Dermis blood vessel endothelial cell (primary cell): Measurements from ENCODE around the gene FOS. TPM values are rescaled to one million over a fixed set of nuclear protein-coding genes. Genes with fewer than 3 reads are reported as not detected.
"Not testable (repeated sequence)": the region's sequence is repeated elsewhere in the genome, so short reads cannot be mapped to it uniquely, and the experiment has no call there.

ENCODE experiments used
- DNase-seq: peaks from one replicate; pipeline ENCODE4 v3.0.0; 2010
- total RNA-seq: library from RNA; depleted of rRNA; stranded (reverse); fragments of >200 nt; gene quantifications from 2 replicates; pipeline ENCODE4 v1.2.3, GENCODE V29; 2014

FOS gene
- total RNA-seq = 8.2 and 127 TPM in 2 replicates

DNA sequence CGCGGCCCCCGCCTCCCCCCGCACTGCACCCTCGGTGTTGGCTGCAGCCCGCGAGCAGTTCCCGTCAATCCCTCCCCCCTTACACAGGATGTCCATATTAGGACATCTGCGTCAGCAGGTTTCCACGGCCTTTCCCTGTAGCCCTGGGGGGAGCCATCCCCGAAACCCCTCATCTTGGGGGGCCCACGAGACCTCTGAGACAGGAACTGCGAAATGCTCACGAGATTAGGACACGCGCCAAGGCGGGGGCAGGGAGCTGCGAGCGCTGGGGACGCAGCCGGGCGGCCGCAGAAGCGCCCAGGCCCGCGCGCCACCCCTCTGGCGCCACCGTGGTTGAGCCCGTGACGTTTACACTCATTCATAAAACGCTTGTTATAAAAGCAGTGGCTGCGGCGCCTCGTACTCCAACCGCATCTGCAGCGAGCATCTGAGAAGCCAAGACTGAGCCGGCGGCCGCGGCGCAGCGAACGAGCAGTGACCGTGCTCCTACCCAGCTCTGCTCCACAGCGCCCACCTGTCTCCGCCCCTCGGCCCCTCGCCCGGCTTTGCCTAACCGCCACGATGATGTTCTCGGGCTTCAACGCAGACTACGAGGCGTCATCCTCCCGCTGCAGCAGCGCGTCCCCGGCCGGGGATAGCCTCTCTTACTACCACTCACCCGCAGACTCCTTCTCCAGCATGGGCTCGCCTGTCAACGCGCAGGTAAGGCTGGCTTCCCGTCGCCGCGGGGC lies at the start of gene FOS:
Gene FOS (plus strand): TSS at position 407 of the 731 bp plus-strand sequence. CDS start 155 bp downstream, at position 562.
- DNase-seq = peak; percentile 97

DNA sequence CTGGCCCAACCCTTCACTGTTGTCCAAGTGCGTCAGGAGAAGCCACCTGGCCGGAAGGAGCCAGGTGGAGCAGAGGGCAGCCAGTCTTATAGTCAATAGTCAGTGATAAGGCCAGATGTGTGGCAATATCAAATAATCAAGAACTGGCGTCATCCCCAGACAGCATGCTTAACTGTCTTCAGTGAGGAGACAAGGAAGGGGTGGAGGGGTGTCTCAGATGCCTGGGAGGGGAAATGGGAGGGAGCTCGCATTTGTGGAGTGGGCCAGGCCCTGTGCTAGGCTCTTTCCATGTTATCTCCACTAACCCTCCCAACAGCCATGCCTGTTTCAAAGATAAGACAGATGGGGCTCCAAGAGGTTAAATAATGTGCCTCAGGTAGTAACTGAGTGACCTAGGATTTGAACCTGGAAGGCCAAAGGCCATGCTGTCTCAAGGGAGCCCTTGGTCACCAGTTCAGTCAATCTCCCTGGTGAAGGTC lies 48.9 kb upstream of the FOS start:
- no peak for DNase-seq

DNA sequence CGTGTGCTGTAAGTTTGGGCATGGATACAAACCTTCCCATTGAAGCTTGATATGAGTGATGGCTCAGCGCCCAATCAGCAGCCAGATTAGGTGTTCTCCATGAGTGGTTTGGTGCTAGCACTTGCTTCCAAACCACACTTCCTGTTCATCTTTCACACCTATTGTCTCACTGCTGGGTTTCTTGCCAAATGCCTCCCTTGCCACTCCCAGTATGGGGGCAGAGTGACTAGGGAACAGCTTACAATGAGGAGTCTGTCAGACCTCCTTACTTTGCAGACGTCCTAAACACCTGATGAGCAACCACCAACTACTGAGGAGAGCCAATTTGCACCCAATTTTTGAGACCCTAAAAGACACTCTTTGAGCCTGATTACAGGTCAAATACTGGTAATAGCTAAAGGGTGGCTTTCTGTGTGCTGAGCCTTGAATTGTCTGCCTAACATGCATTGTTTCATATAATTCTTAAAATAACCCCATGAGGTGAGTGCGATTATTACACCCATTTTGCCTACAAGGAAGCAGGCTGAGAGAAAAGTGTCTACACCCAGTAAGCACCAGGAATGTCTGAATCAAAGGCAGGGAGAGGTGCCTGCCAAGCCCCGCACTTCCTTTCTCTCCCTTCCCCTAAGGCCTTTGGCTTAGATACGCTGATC lies 48.4 kb upstream of the FOS start:
- DNase-seq = peak; percentile 77

DNA sequence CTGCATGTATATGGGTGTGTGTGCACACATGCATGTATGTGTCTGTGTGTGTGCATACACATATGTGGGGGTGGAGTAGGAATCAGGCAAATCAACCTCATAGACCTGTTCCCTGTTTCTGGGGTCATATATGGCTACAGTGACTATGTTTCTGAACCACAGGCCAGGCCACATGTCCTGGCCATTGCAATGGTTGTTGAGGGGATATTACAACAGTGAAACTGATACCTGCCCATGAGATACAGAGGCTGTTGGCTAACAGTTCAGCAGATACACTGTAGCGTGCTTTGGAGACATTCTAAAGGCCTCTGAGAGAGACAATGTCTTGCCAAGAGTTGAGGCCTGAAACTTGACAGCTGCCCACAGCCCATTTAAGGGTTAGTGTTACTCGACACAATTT lies 47.3 kb upstream of the FOS start:
- DNase-seq = no peak

DNA sequence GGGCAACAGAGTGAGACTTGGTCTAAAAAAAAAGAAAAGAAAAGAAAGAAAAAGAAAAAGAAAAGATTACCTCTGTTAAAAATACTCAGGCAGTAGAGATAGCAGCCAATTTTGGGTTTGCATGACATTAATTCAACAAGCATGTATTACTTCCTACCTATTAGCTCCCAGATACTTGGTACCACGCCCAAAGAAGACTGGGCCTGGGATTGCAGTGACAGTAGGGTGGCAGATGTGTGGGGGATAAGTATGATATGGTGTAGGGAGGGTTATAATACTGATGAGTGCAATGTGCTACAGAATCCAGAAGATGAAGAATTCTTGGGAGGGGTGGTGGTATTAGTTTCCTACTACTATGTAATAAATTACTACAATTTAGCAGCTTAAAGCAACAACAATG lies 46.4 kb upstream of the FOS start:
- DNase-seq = no peak

DNA sequence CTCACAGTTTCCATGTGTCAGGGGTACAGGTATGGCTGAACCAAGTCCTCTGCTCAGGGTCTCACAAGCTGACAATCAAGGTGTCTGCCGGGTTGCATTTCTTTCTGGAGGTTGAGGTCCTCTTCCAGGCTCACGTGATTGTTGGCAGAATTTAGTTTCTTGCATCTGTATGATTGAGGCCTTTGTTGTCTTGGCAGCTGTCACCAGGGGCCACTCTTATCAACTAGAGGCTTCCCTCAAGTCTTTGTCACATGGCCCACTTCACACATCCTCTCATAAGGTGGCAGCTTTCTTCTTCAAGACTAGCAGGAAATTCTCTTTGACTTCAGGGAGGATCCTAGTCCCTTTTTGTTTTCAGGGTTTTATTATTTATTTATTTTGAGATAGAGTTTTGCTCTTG lies 46.0 kb upstream of the FOS start:
- DNase-seq = no peak

DNA sequence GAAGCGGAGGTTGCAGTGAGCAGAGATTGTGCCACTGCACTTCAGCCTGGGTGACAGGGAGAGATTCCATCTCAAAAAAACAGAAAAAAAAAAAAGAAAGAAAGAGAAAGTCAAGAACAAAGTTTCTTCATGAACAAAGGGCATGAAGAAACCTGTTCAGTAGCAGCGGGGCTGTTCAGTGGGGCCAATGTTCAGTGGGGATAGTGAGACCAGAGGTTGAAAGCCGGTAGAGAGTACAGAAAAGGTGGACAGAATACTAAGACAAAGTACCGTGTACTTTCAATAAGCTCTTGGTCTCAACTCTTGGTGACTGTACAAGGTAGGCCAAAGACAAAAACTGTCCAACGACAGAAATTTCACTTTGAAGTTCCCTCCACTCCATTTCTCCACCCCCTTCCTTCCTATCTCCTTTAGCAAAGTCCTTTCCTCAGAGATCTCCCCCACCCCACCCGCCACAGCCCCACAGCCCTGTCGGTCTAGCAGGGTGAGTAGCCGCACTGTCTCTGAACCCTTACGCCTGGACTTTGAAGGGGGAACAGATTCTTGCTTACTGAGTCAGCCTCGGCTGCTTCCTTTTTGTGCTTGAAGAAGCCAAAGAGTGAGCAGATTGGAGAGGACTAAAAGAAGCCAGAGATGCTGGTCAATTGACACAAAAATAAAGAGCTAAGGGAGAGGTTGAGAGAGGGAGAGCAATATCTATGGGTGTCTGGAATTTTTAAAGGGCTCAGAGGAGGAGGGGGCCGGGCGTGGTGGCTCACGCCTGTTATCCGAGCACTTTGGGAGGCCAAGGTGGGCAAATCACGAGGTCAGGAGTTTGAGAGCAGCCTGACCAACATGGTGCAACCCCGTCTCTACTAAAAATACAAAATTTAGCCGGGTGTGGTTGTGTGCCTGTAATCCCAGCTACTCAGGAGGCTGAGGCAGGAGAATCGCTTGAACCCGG lies 44.2 kb upstream of the FOS start:
- peak; percentile 93 for DNase-seq

DNA sequence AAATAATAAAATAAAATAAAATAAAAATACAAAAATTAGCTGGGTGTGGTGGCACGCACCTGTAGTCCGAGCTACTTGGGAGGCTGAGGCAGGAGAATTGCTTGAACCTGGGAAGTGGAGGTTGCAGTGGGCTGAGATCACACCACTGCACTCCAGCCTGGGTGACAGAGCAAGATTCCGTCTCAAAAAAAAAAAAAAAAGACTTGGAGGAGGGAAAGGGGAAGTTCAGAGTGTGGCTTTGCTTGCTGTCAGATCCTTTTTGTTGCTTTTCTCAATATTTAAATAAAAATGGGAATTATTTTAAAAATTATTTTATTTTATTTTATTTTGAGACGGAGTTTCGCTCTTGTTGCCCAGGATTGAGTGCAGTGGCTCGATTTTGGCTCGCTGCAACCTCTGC lies 43.4 kb upstream of the FOS start:
- DNase-seq = not testable (repeated sequence)

DNA sequence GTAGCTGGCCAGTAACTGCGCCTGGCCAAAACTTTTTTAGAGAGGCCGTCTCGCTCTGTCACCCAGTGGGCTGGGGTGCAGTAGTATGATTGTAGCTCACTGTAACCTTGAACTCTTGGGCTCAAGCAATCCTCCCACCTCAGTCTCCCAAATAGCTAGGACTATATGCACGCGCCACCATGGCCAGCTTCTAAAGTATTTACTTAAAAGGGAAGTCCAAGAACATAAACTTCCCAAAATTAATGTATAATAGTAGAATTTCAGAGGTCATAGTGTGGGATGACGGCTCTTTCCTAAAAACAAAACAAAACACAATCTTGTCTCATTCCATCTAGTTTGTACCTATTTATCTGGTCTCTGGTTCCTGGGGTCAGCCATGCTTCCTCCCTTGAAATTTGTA lies 42.2 kb upstream of the FOS start:
- DNase-seq = no peak

DNA sequence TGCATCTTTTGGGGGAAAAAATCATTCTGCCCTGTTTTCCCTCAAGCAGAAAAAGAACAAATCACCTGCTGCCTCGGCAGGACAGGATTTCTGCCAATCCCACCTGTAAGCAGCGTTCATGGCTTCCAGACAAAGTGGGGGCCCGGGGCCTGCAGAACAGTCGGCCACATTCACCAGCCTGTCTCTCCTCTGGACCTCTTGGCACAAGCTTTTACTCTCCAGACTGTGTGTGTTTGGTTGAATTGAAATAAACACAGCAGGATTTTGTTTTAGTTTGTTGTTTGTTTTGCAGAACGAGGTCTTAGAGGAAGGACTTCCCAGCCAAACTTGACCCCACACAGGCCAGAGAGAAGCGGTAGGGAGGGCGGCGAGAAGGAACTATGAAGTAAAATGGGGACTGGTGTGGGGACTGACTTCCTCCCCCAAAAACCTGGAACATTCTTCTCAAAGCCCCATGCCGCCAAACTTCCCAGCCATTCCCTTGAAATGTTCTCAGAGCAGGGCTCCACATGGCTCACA lies 41.7 kb upstream of the FOS start:
- DNase-seq = no peak

DNA sequence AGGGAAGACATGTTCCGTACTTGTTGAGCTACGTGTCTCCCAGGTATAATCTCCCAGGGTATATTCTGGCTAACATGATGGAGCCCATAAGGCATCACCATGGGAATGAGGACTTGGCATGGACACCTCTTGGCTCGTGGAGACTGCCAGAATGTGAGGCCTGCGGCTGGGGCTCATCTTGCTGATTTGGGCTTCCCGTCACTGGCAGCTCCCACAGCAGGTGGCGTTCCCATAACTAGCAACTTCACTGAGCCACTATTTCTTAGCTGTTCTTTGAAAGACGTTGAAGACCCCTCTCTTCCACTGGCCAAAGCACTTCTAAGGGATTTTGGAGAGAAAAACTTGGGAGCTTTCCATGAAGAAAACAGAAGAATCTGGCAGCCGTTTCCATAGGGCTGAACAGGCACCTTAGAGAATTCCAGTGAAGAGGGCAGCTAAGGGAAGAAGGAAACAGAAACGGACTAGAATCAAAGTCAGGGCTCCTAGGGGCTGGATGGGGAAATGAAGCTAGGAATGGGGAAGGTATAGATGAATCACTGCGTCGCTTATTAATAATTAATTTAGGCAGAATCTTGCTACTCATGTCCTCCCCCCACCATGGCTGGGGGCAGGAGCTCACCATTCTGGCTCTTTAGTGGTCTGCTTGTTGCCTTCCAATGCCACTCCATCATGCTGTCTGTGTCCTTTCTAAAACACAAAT lies 39.7 kb upstream of the FOS start:
- no peak for DNase-seq

DNA sequence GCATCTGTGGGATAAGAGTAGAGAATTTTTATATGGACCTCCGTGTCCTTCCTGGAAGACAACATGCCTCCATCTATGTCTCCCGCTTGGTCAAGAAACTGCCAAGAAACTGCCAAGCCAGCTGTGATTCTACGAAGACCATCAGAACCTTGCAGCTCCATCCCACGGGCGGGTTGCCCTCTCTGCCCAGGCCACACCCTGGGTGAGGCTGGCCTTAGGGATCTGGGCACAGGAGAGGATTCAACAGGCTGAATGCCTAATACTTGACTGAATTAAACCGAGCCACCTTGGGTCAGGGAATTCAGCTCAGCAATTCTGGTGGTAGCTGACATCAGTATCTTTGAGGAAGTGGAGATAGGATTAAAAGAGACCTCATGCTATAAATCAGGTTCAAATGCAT lies 37.8 kb upstream of the FOS start:
- DNase-seq = no peak

DNA sequence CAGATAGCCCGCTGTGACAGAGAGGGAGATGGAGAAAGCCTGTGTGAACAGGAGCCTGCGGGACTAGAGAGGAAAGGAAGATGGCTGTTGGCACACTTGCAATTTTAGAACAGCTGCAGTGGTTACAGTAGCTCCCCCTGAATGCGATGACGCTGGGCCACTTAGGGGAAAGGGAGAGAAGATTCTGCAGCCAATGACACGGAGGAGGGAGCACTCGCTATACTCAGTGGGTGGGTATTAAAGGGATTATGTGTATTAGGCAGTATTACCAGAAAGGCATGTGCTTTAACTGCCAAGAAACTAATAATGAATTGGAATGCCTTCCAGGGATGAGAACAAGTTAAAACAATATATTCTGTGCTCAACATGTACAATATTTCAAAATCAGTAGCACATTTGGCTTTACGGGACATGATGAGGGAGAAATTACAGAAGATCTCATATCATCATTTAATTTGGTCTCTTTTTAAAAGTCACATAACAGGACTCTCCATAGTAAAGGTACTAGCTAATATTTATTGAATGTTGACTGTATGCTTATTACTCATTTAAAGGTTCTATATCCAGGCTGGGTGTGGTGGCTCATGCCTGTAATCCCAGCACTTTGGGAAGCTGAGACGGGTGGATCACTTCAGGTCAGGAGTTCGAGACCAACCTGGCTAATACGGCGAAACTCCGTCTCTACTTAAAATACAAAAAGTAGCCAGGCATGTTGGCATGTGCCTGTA lies 35.9 kb upstream of the FOS start:
- DNase-seq = no peak

DNA sequence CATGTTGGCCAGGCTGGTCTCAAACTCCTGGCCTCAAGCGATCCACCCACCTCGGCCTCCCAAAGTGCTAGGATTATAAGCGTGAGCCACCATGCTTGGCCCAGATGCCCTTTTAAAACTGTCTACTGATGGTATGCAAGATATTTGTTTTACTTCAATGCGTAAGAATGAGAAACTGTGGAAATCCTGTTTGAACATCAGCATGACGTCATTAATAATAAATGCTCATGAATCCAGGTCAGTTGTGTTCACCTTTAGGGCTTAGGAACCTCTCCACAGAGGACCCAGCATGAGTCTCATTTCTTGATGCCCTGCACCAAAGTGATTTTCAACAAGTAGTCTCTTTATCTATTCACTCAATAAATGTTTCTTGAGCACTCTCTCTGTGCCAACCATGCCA lies 34.5 kb upstream of the FOS start:
- no peak for DNase-seq

DNA sequence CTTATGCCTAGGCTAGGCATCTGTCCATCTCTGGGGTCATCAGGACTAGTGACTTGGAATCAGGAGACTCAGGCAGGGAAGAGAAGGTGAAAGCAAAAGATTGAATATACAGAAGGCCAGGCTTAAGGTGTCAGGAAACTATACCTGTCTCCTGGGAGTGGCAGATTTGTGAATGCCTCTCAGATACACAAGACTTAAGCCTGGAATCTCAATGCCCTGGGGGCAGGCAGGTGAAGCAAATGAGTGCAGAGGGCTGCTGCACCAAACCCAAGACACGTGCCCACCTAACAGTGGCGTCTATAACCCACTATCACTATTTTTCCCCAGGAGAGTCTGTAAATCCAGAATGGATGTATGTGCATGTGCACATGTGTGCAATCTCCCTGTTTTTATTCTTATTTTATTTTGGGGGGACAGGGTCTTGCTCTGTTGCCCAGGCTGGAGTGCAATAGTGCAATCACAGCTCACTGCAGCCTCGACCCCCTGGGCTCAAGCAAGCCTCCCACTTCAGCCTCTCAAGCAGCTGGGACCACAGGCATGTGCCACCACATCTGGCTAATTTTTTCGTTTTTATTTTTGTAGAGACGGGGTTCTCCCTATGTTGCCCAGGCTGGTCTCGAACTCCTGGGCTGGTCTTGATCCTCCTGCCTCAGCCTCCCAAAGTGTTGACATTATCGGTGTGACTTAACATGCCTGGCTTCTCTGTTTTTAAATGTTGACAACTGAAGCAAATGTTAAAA lies 31.9 kb upstream of the FOS start:
- DNase-seq = no peak

DNA sequence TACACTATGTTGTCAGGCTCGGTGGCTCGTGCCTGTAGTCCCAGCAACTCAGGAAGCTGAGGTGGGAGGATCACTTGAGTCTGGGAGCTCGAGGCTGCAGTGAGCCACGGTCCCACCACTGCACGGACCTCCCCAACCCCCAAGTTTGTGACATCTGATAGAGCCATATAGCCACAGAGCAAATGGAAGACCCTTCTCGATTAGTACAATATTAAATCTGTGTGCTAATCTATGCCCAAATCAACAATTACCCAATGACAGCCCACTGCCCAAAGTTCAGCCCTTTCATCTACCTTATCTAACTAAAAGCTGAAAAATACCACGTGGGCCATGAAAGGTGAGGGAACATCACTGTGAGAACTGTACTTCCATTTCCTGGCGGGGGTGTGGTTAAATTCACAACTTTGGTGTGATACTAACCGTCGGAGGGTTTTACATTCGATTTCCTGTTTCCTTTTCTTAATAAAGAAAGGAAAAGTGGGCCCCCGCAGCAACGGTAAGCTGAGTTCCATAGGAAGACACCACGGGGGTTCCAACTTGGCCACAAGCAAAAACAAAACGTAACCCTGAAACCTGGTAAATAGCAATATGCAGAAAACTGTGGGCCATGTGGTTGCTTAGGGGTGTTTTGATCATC lies 31.2 kb upstream of the FOS start:
- peak; percentile 19 for DNase-seq

DNA sequence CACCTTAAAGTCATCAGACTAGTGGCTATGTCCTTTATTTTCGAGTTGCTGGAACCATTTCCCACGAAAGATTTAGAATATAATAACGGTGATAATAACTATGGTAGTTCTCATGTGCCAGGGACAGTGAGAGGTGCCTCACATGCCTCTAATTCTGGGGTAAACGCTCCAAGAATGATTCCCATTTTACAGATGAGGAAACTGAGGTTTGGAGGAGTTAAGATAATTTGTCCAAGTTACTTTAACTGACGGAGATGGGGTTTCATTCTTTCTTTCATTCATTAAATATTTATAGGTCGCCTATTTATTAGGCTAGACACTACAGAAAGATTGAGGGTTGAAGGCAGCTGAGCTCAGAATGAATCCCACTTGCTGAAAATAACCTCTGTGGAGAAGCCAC lies 30.7 kb upstream of the FOS start:
- no peak for DNase-seq

DNA sequence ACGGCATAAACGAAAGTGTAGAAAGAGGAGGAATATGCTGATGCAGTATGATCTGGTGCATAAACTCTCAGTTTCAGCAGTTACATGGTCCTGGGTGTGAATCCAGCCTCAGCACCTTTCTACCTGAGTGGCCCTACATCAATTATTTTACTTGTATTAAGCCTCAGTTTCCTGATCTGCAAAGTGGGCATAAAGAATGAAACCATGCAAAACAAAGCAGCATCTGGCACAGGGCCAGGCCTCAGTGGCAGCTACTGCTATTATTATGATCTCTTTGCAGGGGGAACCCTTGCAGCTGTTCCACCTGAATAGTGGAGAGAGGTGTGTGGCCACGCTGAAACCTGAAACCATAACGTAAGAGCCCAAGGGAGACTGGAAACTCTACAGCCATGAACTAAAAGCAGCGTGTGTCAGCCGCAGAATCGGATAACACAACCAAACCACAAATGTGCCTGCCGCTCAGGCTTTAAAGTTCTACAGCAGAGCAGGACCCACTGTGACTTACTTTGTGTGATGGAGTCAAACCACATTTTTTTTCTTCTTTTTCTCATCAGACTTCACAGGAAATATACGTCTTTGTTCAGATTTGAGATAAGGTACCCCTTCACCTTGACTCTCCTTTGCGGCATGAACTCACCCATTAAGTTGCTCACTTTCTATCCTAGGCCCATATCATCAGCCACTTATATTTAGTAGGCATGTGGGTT lies 29.2 kb upstream of the FOS start:
- no peak for DNase-seq

DNA sequence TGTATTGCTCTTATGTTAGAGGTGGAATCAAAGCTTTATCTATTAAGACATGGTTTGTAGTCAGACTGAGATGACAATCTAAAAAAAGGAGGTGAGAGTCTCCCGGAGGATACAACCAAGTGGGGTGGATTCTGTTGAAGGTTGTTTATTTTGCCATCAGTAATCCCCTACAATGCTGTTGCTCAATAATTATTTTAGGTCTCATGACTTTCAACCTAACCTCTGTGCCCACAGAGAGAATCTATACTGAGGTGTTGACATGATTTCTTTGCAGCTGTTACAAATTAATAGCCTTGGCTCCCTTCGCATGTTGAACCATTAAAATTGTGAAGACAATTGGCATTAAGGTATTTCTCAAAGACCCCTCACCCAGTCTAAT lies 28.7 kb upstream of the FOS start:
- DNase-seq = no peak

DNA sequence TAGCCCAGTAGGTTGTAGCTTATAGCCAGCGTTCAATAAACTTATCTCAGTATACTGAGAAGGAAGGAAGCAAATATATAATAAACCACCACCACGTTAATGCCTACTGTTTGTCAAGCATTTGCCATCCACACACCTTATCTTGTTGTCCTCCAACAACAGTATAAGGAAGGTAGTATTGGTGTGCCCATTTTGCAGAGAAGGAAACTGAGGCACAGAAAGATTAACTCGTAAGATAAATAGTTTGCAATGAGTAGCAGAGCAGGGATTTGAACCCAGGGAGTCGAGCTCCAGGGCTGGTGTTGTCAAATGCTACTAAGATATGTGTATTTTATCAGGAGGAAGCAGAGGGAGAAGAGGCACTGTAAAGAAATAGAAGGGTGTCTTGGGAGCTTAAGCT lies 27.8 kb upstream of the FOS start:
- DNase-seq = no peak
